Stimulated activated naive CD8-positive, alpha-beta T cell treated with anti-CD3 and anti-CD28 coated beads, Interleukin-15, Interleukin-2, amounts not matched to agents 100 U/mL and 50 U/mL, for 24 hours (primary cell): ENCODE data around the gene BRINP2.
"Not testable (repeated sequence)": the region's sequence is repeated elsewhere in the genome, so short reads cannot be mapped to it uniquely, and the experiment has no call there.

ENCODE experiments used
- ATAC-seq: fragments of 150-1000 bp; cut with Tn5 transposase; one replicate; pipeline ENCODE4 v1.10.0; 2021
- DNase-seq: peaks from one replicate; pipeline ENCODE4 v3.0.0; 2021

Gene BRINP2

GRCh38 chr1:177321434-177321833 is 150.7 kb downstream of the BRINP2 start:
- DNase-seq, ATAC-seq: not testable (repeated sequence)

GRCh38 chr1:177328251-177328650 is 157.5 kb downstream of the BRINP2 start:
- DNase-seq, result no peak
- no peak for ATAC-seq

- ATAC-seq, result no peak
- no peak for DNase-seq
Measured at GRCh38 chr1:177329871-177330270, 159.1 kb downstream of the BRINP2 start.
